ENCODE data around the gene RNPEP.
"Not testable (repeated sequence)": the region's sequence is repeated elsewhere in the genome, so short reads cannot be mapped to it uniquely, and the experiment has no call there.

Gene RNPEP

DNA sequence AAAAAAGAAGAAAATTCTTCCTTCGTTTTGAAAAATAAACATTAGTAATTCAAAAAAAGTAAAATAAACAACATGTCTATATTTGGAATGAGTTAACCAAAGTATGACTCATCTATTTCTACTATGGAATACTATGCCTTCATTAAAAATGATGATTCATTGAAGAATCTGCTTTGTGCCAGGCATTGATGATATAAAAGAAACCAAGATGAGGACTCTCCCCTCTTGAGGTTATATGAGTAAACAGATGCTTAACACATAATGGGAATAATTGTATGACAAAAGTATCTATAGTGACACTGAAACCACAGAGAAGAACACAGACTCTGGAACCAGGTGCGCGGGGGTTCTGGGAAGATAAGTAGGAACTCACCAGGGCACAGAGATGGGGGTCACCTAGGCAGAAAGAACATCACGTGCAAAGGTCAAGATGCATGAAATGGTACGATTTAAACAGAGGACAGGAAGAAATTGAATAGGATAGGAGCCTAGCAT is 46.8 kb downstream of the RNPEP start:
- in situ Hi-C loops (cut with MboI; ENCODE audit: low sequenced_read_pairs), result no loop called here

DNA sequence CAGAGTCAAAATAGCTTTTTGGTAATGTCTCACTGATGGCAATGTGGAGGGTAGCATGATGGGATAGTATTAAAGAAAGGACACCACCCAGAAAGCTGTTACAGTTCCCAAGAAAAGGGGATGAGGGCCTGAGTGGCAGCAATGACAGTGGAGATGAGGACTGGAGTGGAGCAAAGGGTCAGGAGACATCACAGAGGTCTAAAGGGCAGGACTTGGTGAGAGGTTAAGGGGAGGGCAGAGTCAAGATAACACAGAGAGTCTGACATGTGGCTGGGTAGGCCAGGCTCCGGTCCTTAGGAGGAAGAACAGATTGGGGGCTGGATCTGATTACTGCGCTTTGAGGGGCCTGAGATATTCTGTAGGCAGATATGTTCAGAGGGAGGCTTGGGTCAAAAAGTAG is 47.3 kb downstream of the RNPEP start:
- in situ Hi-C loops (cut with MboI; ENCODE audit: low sequenced_read_pairs), result no loop called here

DNA sequence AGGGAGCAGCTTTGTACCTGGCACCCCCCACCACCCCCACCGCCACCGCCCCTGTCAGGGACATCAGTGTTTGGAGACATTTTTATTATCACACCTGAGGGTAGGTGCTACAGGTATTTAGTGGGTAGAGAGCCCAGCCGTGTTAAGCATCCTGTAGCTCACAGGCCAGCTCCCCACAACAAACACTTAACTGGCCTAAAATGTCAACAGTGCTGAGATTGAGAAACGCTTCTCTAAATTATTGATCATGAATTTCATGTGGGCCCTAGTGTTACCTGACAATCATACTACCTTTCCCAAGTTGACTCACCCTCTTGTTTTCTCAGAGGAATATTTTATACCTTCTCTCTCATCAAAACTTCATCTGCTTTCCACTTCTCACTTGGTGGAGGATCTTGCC is 49.3 kb downstream of the RNPEP start:
- in situ Hi-C loops (cut with MboI; ENCODE audit: low sequenced_read_pairs), result no loop called here

DNA sequence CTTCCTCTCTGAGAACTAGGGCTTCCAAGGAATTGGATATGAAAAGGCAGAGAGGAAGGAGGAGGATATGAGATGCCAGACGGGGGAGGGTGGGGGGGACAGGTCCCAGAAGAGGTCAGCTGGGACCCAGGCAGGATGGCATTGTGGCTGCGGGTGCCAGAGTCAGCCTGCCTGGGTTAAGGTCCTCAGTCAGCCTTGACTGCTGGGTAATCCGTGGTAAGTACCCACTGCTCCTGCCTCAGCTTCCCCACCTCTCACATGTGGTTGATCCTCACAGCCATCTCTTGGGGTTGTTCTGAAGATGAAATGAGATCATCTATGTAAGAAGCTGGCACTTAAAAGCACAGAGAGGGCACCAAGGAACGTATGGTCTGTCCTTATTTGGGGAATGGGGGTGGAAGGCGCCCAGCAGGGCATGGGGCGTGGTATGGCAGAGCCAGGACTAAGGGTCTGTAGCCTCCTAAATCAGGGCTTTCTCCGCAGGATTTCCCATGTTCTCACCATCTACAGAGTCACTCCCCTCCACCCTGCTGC is 51.8 kb downstream of the RNPEP start:
- in situ Hi-C loops (cut with MboI; ENCODE audit: low sequenced_read_pairs), result no loop called here

DNA sequence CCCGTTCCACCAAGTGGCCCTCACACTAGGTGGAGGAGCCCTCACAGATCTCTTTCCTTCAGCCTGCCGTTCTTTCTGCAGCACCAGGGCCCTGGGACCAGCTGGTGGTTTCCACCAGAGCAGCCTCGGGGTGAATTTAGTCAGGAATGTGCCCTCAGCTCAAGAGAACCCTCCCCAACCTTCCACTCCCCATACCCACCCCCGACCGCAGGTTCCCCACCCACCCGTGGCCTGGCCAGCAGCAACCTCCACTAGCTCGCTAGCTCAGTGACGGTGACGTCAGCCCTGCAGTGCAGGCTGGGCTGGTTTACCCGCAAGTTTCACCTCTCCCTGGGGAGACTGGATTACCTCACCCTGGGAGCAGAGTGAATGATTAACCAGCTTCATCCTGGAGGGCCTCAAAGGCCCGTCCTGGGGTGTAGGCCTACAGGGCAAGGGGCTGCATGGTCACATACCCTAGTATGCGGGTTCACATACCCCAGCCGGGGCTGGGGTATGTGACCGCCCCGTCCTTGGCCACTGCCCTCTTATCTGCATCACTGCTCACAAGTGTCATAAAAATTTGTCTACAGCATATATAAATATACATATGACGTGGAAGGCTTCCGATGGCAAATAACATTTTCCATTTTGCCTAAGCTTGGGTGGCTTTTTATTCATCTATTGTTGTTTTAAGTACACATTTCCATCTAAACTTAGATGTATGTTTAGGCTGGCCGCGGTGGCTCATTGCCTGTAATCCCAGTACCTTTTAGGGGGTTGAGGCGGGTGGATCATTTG is 52.4 kb downstream of the RNPEP start:
- in situ Hi-C loops (cut with MboI; ENCODE audit: low sequenced_read_pairs), result no loop called here

DNA sequence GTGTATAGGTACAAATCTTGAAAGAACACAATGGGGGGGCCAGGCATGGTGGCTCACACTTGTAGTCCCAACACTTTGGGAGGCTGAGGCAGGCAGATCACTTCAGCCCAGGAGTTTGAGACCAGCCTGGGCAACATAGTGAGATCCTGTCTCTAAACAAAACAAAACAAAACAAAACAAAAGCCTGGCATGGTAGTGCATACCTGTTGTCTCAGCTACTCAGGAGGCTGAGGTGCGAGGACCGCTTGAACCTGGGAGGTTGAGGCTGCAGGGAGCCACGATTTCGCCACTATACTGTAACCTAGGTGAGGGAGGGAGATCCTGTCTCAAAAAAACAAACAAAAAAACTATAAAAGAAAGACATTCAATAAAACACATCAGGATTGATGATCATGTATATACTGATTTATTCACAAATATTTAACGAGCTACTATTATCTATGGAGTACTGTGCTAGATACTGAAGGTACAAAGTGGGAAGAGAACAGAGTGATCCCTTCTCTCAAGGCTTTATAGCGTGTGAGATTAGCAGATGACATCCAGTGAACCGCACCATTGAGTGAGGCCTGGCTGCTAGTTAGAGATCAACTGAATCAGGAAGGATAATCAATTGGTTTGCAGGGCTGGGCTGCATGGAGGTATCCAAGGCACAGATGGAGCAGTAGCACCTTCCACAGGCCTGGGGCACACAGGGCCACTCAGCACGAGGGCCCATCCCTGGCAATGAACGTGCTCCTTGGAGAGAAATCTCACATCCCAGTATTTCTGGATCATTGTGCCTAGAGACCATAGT is 54.3 kb downstream of the RNPEP start:
- in situ Hi-C loops (cut with MboI; ENCODE audit: low sequenced_read_pairs), result no loop called here

DNA sequence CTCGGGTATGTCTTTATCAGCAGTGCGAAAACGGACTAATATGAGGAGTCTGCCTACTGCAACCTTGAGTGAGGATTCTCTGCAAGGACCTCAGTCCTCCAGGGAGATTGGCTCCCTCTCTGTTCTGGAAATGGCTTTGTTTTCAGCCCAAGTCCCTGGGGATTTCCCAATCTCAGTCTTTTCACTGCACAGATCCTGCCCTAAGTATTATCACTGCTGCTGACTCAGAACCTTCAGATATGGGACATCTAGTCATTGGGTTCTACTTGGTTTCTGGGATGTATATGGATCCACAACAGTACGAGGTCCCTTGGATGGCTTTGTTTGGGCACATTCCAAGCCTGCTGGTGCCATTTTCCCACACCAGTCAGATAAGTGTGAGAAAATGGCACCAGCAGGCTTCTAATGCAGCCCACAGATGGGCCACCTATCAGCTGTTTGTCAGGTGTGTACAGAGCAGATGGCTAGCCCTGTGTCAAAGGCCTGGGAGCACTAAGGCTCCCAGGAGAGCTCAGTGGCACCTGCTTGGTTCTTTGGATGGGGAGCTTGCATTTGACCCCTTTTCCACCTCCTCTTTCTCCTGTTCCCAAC is 55.4 kb downstream of the RNPEP start:
- in situ Hi-C loops (cut with MboI; ENCODE audit: low sequenced_read_pairs), result no loop called here

DNA sequence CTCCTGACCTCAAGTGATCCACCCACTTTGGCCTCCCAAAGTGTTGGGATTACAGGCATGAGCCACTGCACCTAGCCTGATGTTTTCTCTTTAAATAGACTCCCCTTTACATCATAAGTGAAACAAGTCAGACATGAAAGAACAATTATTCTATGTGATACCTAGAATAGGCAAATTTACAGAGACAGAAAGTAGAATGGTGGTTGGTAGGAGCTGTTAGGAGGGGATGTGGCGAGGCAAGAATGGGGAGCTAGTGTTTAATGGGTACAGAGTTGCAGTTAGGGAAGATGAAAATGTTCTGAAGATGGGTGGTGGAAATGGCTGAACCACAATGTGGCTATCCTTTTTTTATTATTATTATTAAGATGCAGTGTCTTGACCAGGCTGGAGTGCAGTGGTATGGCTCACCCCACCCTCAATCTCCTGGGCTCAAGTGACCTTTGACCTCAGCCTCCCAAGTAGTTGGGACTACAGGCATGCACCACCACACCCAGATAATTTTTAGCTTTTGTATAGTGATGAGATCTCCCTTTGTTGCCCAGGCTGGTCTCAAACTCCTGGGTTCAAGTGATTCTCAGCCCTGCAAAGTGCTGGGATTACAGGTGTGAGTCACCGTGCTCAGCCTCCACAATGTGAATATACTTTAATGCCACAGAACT is 56.4 kb downstream of the RNPEP start:
- in situ Hi-C loops (cut with MboI; ENCODE audit: low sequenced_read_pairs), result no loop called here

DNA sequence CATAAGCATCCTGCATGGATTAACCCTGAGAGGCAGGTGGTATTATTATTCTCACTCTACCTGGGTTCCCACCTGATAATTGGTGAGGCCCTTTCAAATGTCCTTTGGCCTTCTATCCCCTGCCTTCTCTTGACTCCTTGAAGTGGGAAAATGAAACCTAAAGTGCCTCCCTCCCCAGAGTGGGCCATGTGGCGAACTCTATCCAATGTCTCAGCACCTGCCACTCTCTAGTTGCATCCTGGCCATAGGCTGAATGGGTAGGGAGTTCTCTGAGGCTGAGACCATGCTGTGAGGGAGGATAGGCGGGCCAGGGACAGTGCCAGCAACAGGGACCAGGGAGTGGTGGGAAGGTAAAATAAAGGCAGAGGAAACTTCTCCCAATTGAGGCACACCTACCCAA is 63.3 kb downstream of the RNPEP start:
- in situ Hi-C loops (cut with MboI; ENCODE audit: low sequenced_read_pairs), result no loop called here

DNA sequence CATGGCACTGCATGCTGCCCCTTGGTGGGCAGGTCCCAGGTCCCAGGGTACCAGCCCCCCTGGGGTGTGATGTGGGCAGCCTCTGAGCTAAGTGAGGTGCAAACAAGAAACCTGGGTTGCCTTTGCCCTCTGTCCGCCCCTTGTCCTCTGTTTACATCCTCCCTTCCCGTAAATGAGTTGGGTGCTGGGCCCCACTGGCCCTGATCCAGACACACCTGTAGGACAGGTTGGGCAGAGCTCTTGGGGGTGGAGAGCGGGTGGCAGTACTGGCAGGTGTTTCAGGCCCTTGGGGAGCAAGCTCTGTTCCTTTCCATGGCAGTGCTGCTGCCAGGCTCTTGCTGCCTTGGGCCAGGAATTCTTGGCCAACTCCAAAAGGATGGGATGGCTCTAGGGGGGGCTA is 63.8 kb downstream of the RNPEP start:
- in situ Hi-C loops (cut with MboI; ENCODE audit: low sequenced_read_pairs), result no loop called here

DNA sequence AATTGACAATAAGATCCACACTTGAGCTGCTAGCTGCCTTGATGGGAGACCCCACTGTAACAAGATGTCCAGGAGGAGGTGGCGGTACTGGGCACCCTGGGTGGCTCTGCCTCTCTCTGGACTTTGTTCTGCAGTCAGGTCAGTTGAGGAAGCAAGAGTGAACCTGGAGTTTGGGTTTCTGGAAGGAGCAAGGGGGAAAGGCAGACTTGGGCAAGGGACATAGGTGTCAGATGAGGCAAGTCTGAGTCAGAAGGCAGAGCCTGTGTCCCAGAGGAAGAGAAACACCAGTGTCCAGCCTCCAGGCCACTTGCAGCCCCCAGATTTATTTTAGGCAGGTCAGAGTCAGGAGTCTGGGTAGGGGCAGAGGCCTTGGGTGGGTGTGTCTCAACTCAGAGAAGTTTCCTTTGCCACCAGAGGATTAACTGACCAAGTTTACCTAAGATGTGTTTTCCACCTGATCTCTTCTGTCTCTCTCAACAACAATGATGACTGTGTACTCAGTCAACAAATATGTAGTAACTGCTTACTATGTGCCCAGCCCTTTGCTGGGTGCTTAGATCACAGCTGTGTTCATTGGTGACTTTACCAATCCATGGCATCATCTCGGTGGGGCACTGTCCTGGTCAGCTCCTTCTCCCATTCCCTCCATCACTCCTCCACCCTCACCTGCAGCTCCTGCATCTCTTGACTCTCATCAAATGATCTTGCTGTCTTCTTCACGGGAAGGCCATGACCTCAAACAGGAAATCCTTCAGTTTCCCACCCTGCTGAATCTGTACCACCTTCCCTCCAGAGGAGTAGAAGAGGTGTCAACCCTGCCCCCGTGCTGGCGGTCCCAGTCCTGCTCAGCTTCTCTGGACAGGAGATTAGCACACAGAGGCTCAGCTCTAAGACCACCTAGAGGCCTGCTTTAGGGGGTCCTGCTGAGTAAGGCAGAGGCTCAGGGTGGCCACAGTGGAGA is 64.6 kb downstream of the RNPEP start:
- in situ Hi-C loops (cut with MboI; ENCODE audit: low sequenced_read_pairs), result no loop called here

DNA sequence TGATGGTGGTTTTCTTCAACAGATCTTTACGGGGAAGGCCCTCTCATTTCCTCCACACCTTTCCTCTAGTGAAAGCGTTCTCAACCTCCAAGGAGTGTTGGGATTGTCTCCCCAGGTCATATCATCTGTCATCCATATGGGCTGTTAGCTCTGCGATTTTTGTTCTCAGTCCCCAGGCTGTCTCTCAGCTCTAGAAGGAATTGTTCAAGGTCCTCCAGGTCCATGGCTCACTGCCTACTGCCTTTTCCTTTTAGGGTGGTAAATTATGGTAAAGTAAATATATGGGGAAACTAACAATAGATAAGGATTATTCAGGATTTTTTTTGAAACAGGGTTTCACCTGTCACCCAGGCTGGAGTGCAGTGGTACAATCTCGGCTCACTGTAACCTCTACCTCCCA is 65.5 kb downstream of the RNPEP start:
- in situ Hi-C loops (cut with MboI; ENCODE audit: low sequenced_read_pairs), result no loop called here

DNA sequence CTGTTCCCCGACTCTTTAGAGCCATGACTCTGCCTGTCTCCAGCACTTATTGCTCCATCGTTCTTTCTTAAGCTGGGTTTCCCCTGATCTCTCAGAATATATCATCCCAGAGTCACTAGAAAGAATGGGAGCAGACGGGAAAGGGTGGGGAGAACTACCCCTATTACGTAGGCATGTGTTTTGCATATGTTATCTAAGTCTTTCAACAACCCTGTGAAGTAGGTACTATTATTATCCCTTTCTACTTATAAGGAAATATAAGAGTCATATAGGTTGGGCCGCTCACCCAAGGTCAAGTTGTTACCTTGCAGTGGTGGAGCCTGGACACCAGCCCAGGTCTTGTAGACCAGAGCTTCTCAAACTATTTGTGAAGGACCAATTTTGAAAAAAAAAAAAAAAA is 66.7 kb downstream of the RNPEP start:
- in situ Hi-C loops (cut with MboI; ENCODE audit: low sequenced_read_pairs), result no loop called here

DNA sequence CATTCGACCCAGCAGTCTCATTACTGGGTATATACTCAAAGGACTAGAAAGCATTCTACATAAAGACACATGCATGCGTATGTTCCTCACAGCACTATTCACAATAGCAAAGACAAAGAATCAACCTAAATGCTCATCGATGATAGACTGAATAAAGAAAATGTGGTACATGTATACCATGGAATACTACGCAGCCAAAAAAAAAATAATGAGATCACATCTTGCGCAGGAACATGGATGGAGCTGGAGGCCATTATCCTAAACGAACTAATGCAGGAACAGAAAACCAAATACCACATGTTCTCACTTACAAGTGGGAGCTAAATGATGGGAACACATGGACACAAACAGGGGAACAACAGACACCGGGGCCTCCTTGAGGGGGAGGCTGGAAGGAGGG is 71.6 kb downstream of the RNPEP start:
- in situ Hi-C loops (cut with MboI; ENCODE audit: low sequenced_read_pairs), result no loop called here

DNA sequence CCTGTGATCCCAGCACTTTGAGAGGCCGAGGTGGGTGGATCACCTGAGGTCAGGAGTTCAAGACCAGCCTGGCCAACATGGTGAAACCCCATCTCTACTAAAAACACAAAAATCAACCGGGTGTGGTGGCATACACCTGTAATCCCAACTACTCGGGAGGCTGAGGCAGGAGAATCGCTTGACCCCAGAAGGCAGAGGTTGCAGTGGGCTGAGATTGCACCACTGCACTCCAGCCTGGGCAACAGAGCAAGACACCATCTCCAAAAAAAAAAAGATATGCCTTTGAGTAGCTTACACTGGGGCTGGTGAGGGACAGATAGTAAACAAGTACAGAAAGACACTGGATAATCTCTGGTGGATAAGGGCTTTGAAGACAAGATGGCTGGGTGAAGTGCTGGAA is 72.2 kb downstream of the RNPEP start:
- in situ Hi-C loops (cut with MboI; ENCODE audit: low sequenced_read_pairs), result not testable (repeated sequence)

All from HL-60/S4 treated with retinoic acid at 250 ng/mL for 4 days and 3 days (cell line).